ENCODE data around the gene SPRY4.

The SPRY4 gene

DNA sequence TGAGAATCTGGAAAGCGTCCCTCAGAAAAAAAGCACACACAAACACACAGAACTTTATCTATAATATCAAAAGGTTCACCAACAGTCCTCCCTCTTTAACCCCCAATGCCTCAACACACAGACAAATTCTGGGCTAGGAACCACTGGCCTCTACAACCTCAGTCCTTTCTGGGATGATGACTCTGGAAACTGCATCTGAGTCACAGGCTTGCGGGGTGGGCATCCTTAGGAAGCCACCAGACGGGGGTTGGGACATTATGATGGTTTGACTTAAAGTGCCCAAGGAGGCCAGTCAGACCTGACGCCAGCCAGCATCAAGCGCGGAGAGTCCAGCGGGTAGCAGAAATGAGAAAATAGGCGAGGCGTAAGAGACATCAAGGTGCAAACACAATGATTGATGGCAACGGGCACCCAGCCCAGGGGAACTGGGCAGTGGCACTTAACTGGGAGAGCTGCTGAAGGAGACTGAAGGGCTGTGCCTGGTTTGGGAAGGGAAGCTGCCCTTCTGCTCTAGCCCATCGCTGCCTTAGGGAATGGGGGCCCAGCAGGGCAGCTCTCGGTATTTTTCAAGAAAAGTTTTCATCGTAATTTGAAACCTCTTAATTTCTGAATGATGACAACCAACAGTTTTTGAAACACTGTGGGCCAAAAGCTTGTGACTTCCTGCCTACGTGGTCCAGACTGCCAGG lies 20.7 kb downstream of the SPRY4 start:
- TF ChIP-seq SIN3A (IDR thresholded peaks at IDR 0.05; ENCODE audit: borderline replicate concordance, insufficient read depth, low read length) (no peak), TAF1 (IDR thresholded peaks at IDR 0.05; ENCODE audit: borderline replicate concordance, insufficient read depth, low read length) (no peak), FOXP2 (optimal IDR thresholded peaks at IDR 0.05; ENCODE audit: borderline replicate concordance, extremely low read depth, extremely low read length, insufficient read depth) (no peak), POLR2AphosphoS5 (IDR thresholded peaks at IDR 0.05; ENCODE audit: low read depth, low read length) (no peak)
- TF ChIP-seq, protein P1, sequence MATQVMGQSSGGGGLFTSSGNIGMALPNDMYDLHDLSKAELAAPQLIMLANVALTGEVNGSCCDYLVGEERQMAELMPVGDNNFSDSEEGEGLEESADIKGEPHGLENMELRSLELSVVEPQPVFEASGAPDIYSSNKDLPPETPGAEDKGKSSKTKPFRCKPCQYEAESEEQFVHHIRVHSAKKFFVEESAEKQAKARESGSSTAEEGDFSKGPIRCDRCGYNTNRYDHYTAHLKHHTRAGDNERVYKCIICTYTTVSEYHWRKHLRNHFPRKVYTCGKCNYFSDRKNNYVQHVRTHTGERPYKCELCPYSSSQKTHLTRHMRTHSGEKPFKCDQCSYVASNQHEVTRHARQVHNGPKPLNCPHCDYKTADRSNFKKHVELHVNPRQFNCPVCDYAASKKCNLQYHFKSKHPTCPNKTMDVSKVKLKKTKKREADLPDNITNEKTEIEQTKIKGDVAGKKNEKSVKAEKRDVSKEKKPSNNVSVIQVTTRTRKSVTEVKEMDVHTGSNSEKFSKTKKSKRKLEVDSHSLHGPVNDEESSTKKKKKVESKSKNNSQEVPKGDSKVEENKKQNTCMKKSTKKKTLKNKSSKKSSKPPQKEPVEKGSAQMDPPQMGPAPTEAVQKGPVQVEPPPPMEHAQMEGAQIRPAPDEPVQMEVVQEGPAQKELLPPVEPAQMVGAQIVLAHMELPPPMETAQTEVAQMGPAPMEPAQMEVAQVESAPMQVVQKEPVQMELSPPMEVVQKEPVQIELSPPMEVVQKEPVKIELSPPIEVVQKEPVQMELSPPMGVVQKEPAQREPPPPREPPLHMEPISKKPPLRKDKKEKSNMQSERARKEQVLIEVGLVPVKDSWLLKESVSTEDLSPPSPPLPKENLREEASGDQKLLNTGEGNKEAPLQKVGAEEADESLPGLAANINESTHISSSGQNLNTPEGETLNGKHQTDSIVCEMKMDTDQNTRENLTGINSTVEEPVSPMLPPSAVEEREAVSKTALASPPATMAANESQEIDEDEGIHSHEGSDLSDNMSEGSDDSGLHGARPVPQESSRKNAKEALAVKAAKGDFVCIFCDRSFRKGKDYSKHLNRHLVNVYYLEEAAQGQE (IDR thresholded peaks at IDR 0.05; ENCODE audit: insufficient read depth in 1 of 2, low read depth in 2 of 2, low read length in 2 of 2) = no peak

DNA sequence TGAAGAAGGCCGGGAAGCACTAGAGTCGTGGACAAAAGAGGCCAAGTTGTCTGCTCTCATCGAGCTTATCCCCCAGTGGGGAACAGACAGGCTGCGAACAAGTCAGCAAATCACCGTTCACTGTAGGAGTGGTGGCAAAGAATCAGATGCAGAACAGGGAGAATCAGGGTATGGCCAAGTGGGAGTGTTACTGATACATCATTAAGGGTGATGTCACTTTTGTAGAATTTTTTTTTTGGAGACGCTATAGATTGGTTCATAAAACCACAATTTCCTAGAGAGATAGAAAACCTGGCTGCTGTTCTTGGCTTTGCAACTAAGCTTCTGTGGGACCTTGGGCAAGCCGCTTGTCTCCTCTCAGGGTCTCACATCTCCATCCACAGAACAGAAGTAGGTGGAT lies 21.3 kb downstream of the SPRY4 start:
- TF ChIP-seq FOXP2 (optimal IDR thresholded peaks at IDR 0.05; ENCODE audit: borderline replicate concordance, extremely low read depth, extremely low read length, insufficient read depth) = no peak
- no peak for TF ChIP-seq POLR2AphosphoS5 (IDR thresholded peaks at IDR 0.05; ENCODE audit: low read depth, low read length)
- TF ChIP-seq, protein P1 (IDR thresholded peaks at IDR 0.05; ENCODE audit: insufficient read depth in 1 of 2, low read depth in 2 of 2, low read length in 2 of 2) = no peak
- no peak for TF ChIP-seq SIN3A (IDR thresholded peaks at IDR 0.05; ENCODE audit: borderline replicate concordance, insufficient read depth, low read length)
- TF ChIP-seq TAF1 (IDR thresholded peaks at IDR 0.05; ENCODE audit: borderline replicate concordance, insufficient read depth, low read length) = no peak

DNA sequence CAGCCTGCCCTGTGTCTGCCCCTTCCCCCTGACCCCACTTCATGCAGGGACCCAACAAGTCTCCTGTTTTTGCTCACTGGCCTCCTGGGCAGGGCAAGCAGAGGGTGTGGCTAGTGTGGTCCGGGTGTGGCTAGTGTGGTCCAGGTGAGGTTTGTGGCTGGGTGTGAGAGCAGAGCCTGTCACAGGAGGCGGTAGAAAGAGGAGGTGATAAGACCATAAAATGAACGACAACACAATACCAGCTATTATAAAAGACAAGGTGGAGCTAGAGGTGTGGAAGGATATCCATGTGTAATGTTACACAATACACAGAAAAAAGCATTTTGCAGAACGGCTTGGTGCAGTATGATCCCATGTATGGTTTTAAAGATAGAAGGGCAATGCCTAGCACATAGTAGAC lies 23.3 kb downstream of the SPRY4 start:
- TF ChIP-seq TAF1 (IDR thresholded peaks at IDR 0.05; ENCODE audit: borderline replicate concordance, insufficient read depth, low read length) (no peak), FOXP2 (optimal IDR thresholded peaks at IDR 0.05; ENCODE audit: borderline replicate concordance, extremely low read depth, extremely low read length, insufficient read depth) (no peak), POLR2AphosphoS5 (IDR thresholded peaks at IDR 0.05; ENCODE audit: low read depth, low read length) (no peak), SIN3A (IDR thresholded peaks at IDR 0.05; ENCODE audit: borderline replicate concordance, insufficient read depth, low read length) (no peak)
- TF ChIP-seq, protein P1 (IDR thresholded peaks at IDR 0.05; ENCODE audit: insufficient read depth in 1 of 2, low read depth in 2 of 2, low read length in 2 of 2) = no peak

DNA sequence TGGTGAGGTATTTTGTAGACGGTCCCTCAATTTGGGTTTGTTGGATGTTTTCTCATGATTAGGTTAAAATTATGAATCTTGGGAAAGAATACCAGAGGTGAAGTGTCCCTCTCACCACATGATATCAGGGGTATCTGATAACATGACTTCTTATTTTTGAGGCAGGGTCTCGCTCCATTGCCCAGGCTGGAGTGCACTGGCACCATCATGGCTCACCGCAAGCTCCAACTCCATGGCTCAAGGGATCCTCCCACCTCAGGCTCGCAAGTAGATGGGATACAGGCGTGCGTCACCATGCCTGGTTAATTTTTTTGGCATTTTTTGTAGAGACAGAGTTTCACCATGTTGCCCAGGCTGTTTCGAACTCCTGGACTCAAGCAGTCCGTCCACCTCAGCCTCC lies 24.1 kb downstream of the SPRY4 start:
- TF ChIP-seq, protein P1 (IDR thresholded peaks at IDR 0.05; ENCODE audit: insufficient read depth in 1 of 2, low read depth in 2 of 2, low read length in 2 of 2) = no peak
- no peak for TF ChIP-seq SIN3A (IDR thresholded peaks at IDR 0.05; ENCODE audit: borderline replicate concordance, insufficient read depth, low read length)
- no peak for TF ChIP-seq POLR2AphosphoS5 (IDR thresholded peaks at IDR 0.05; ENCODE audit: low read depth, low read length)
- TF ChIP-seq TAF1 (IDR thresholded peaks at IDR 0.05; ENCODE audit: borderline replicate concordance, insufficient read depth, low read length) = no peak
- TF ChIP-seq FOXP2 (optimal IDR thresholded peaks at IDR 0.05; ENCODE audit: borderline replicate concordance, extremely low read depth, extremely low read length, insufficient read depth) = no peak
